H1 (cell line): ENCODE measurements around the gene DPEP2NB. TPM values are rescaled to one million over a fixed set of nuclear protein-coding genes. Genes with fewer than 3 reads are reported as not detected.

Experiments used
- FOSL1 ChIP-seq: IDR thresholded peaks from 2 replicates; pipeline ENCODE4 v1.6.1; 2011; ENCODE audit warnings: mild to moderate bottlenecking, low read depth, low read length, moderate library complexity; ENCODE audit not compliant: insufficient read depth
- MAFK ChIP-seq: IDR thresholded peaks from 2 replicates; pipeline ENCODE4 v1.6.1; 2012; ENCODE audit warnings: low read depth, mild to moderate bottlenecking, improper control_type of control experiment, low read length
- POU5F1 ChIP-seq: IDR thresholded peaks from 2 replicates; pipeline ENCODE4 v1.6.1; 2011; ENCODE audit warnings: low read depth, mild to moderate bottlenecking, low read length, moderate library complexity
- TCF12 ChIP-seq: IDR thresholded peaks from 2 replicates; pipeline ENCODE4 v1.6.1; 2011; ENCODE audit warnings: low read depth, mild to moderate bottlenecking, low read length
- polyA plus RNA-seq, 7 experiments: library from polyadenylated mRNA; depleted of rRNA in 3 of 7; stranded (reverse) in 5 of 7; unstranded in 2 of 7; fragments of >200 nt in 5 of 7; fragments of 200-250 nt in 2 of 7; gene quantifications; 1 replicate in 5 of 7; 2 replicates in 1 of 7; 4 replicates in 1 of 7; pipeline versions ENCODE4 v1.2.1 to v1.2.3, GENCODE V29; 2011 to 2013; ENCODE audit warnings: missing spikeins in 2 of 7, mixed read lengths in 2 of 7
- total RNA-seq: library from RNA; stranded (reverse); fragmentation: NEBNext Ultra II Directional; extraction: Animal tissue kit (Norgen Biotek cat#: 25700); gene quantifications from 2 replicates; pipeline ENCODE4 v1.2.1, GENCODE V29; 2021

DPEP2NB gene
- total and polyA plus RNA-seq, 2 of the 8 experiments (the other 6 are each of a cell fraction or from before 2014, with no cell fraction given), result not detected

DNA sequence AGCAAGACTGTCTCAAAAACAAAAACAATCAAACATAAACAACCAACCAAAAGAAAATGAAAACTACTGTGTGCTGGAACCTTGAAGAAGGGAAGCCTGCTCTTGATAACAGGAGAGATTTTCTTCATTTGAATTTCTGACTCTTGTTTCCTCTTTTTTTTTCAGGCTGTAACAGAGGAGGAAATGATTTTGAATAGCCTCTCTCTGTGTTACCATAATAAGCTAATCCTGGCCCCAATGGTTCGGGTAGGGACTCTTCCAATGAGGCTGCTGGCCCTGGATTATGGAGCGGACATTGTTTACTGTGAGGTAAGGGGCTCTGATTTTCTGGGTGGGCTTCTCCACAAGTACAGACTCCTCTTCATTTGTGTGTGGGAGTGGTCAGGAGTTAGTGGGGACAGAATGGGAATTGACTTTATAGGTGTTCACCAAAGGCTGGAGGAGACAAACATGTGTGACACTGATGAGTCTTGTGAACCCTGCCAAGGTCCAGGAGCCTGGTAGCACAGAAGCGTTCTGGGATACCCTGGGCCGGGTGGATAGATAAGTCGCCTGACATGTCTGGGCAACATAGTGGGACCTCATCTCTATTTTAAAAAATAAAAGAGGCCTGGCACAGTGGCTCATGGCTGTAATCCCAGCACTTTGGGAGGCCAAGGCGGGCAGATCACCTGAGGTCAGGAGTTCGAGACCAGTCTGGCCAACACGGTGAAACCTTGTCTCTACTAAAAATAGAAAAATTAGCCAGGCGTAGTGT, 22.3 kb upstream of the DPEP2NB start (continued):
- TF ChIP-seq MAFK (no peak), TCF12 (no peak), FOSL1 (no peak), POU5F1 (no peak)
